ENCODE results near the gene CALB2. TPM values are rescaled to one million over a fixed set of nuclear protein-coding genes. Genes with fewer than 3 reads are reported as not detected.

The CALB2 gene
- total RNA-seq, 1 experiment from 2014 or later, result 5.5 TPM

GRCh38 chr16:71359431-71359830 lies 908 bp downstream of the CALB2 start (continued):
- TF ChIP-seq CTCF (IDR thresholded peaks at IDR 0.05 in 2 of 3, conservative IDR thresholded peaks at IDR 0.05 in 1 of 3; ENCODE audit: borderline replicate concordance in 1 of 3, insufficient read depth in 1 of 3, low read depth in 2 of 3, low read length in 2 of 3), result no peak

- Histone ChIP-seq H3K36me3 (ENCODE audit: control insufficient read depth in 1 of 2, insufficient read depth in 2 of 2, low read length in 2 of 2) (no peaks in the 10 kb centered on the region), H3K79me2 (ENCODE audit: insufficient read depth, low read length) (no peaks in the 10 kb centered on the region), H3K27ac (ENCODE audit: low read depth, low read length) (no peak overlapping the region), H4K20me1 (ENCODE audit: insufficient read depth) (no peaks in the 10 kb centered on the region), H3K9me2 (ENCODE audit: insufficient read depth) (no peaks in the 10 kb centered on the region), H3K4me2 (ENCODE audit: low read length) (peak overlapping the region; percentile 84), H3K9me3 (ENCODE audit: control insufficient read depth in 1 of 2, insufficient read depth in 1 of 2, low read depth in 1 of 2, low read length in 2 of 2) (no peaks in the 10 kb centered on the region), H3K27me3 (ENCODE audit: insufficient read depth, low read length) (no peaks in the 10 kb centered on the region), H2AFZ (ENCODE audit: low read depth, low read length, poor library complexity, severe bottlenecking) (no peak overlapping the region), H3K4me1 (ENCODE audit: control insufficient read depth in 1 of 2, insufficient read depth in 2 of 2, low read length in 2 of 2) (peaks cover 11 to 36% of the 10 kb centered on the region in 2 experiments), H3K4me3 (replicated peaks in 1 of 2; ENCODE audit: low read depth in 1 of 2, low read length in 2 of 2) (peak overlapping the region in 1 of 2 experiments; percentile 21; a peak in 2 of 4 replicates), H3K9ac (ENCODE audit: low read length) (peak overlapping the region; percentile 7; the same call in 1 of the 2 replicates)
- BruUV-seq (replicated peaks), result no TSS peak
- ChIA-PET RAD21 (ENCODE audit: low non-redundant PET in 1 of 2, low total read pairs in 2 of 2, uncharacterized antibody in 2 of 2, unreplicated experiment in 2 of 2) (no interaction called here), POLR2A (no interaction called here), CTCF (interaction anchor here (0.6 to 1.6 kb wide), 6 partner anchors 49 to 706 kb away, joined by 3 to 7 read pairs (median 4); no protein-coding TSS in a partner anchor)
- TF ChIP-seq EZH2 (IDR thresholded peaks at IDR 0.05) (no peak), JUND (IDR thresholded peaks at IDR 0.05) (peak; percentile 72), CTCF (IDR thresholded peaks at IDR 0.05 in 2 of 3, conservative IDR thresholded peaks at IDR 0.05 in 1 of 3; ENCODE audit: borderline replicate concordance in 1 of 3, insufficient read depth in 1 of 3, low read depth in 2 of 3, low read length in 2 of 3) (no peak), POLR2A (IDR thresholded peaks at IDR 0.05; ENCODE audit: borderline replicate concordance, extremely low read depth, insufficient read depth, insufficient read length) (no peak), YY1 (IDR thresholded peaks at IDR 0.05; ENCODE audit: extremely low read depth, insufficient replicate concordance, low read depth, low read length) (peak; percentile 14), ZFX (IDR thresholded peaks at IDR 0.05) (no peak), RAD21 (IDR thresholded peaks at IDR 0.05; ENCODE audit: low read depth) (0 out of 2 replicates have a peak, but pooled peaks have one; percentile 14), ZNF274 (IDR thresholded peaks at IDR 0.05; ENCODE audit: low read depth, low read length) (no peak), SIN3A (IDR thresholded peaks at IDR 0.05; ENCODE audit: low read depth) (no peak), POLR2AphosphoS5 (IDR thresholded peaks at IDR 0.05; ENCODE audit: low read depth, low read length) (peak; percentile 31; the same call in 1 of the 2 replicates), FOSL1 (IDR thresholded peaks at IDR 0.05; ENCODE audit: low read depth) (peak; percentile 74), ATF3 (IDR thresholded peaks at IDR 0.05) (no peak), SP1 (IDR thresholded peaks at IDR 0.05; ENCODE audit: low read depth) (peak; percentile 75), TCF7L2 (IDR thresholded peaks at IDR 0.05; ENCODE audit: borderline replicate concordance, extremely low read depth, insufficient read depth, insufficient read length) (no peak), ZBTB33 (IDR thresholded peaks at IDR 0.05; ENCODE audit: extremely low read depth, insufficient replicate concordance, low read length) (no peak), CEBPB (IDR thresholded peaks at IDR 0.05; ENCODE audit: low read depth) (peak; percentile 78), EGR1 (IDR thresholded peaks at IDR 0.05; ENCODE audit: low read depth) (no peak)
- ATAC-seq (peak; percentile 61), DNase-seq (ENCODE audit: low read depth, low spot score) (peak; percentile 77)
- intact Hi-C loops (cut with micrococcal nuclease), result no loop called here
These were observed 1.9 kb downstream of the CALB2 start for GRCh38 chr16:71360378-71360777.
